IPS DF 6.9 (cell line): Measurements from ENCODE around the gene GDF10.

Experiments used
- DNase-seq: peaks from one replicate; pipeline ENCODE4 v3.0.0-alpha.2; 2013; ENCODE audit warnings: low read depth, low spot score
- H3K27ac ChIP-seq: one replicate; pipeline ENCODE4 v1.5.1; 2013; ENCODE audit warnings: low read length, control low read depth
- H3K27me3 ChIP-seq: 2 replicates; pipeline ENCODE4 v1.6.1; 2013; ENCODE audit warnings: mild to moderate bottlenecking, low read length; ENCODE audit not compliant: control insufficient read depth, insufficient read depth
- H3K36me3 ChIP-seq: 2 replicates; pipeline ENCODE4 v1.6.1; 2013; ENCODE audit warnings: low read length; ENCODE audit not compliant: control insufficient read depth, insufficient read depth
- H3K4me1 ChIP-seq: 2 replicates; pipeline ENCODE4 v1.6.1; 2013; ENCODE audit warnings: low read length; ENCODE audit not compliant: control insufficient read depth, insufficient read depth
- H3K4me3 ChIP-seq: 2 replicates; pipeline ENCODE4 v1.5.1; 2013; ENCODE audit warnings: mild to moderate bottlenecking, low read length
- H3K9me3 ChIP-seq: 2 replicates; pipeline ENCODE4 v1.6.1; 2013; ENCODE audit warnings: low read length, inconsistent platforms; ENCODE audit not compliant: control insufficient read depth, insufficient read depth
- WGBS: extraction: QIAGEN DNeasy Blood & Tissue Kit; methylation state at CpG from one replicate; pipeline ENCODE4 v1.1.7; 2013; ENCODE audit warnings: mixed read lengths, missing lambda C conversion rate; ENCODE audit not compliant: insufficient read length, insufficient coverage; 5-methylcytosine and 5-hydroxymethylcytosine counted together

GDF10 gene

DNA sequence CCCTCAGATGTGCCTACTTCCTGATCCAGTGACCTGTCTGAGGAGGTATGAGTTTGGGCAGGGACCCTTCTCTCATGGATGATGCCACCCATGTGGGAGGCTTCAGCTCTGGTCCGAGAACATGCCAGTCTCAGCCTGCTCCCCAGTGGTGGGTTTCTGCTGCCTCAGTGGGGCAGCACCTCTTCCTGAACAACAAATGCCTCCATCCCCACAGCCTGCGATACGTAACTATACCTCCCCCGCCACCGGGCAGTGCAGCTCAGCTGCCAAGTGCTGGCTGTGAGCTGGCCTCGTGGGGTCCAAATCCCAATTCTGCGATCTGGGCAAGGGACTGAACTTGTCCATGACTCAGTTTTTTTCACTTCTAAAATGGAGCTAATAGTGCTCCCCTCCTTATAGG is 3.1 kb downstream of the GDF10 start:
- Histone ChIP-seq H3K4me3 (no peak overlapping the region), H3K27me3 (peaks cover 19% of the 10 kb centered on the region), H3K27ac (no peak overlapping the region), H3K9me3 (no peaks in the 10 kb centered on the region), H3K4me1 (no peaks in the 10 kb centered on the region), H3K36me3 (no peaks in the 10 kb centered on the region)
- DNase-seq = no peak
- no CpG with 5 or more reads among the region's 7 CpGs for WGBS

DNA sequence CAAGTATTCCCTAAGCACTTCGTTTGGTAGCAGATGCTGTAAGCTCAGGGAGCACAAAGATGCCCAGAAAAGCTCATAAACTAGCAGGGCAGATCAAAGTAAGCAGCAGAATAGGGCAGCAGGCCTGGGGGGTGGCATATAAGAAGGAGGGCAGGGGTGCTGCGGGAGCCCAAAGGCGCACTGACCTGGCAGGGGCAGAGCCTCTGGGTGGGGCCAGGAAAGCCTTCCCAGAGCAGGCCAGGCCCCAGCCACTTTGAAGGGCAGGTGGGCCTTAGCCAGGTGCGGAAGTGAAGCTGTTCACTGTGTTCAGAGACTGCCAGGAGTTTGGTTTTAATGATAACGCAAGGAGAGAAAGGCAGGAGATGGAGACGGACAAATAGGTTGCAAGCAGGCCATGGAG is 3.9 kb downstream of the GDF10 start:
- Histone ChIP-seq H3K27ac (no peak overlapping the region), H3K4me3 (no peak overlapping the region), H3K27me3 (peaks cover 19% of the 10 kb centered on the region), H3K36me3 (no peaks in the 10 kb centered on the region), H3K4me1 (no peaks in the 10 kb centered on the region), H3K9me3 (no peaks in the 10 kb centered on the region)
- no peak for DNase-seq
- WGBS = no CpG with 5 or more reads among the region's 6 CpGs

DNA sequence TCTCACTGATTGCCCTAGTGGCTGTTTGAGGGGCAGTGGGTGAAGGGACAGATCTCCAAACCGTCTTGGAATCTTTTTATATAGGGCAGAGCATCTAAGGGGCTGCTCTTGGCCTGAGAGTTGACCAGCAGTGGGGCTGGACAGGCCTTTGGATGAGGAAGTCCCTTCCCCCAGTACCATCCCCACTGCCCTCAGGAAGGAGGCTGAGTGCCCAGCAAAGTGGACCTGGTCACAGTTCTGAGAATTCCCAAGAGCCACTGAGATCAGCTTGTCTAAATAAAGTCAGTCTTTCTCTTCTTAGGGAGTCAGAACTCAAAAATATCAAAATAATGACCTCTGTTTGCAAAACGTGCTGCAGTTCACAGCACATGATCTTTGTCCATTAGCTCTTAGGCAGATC is 5.6 kb downstream of the GDF10 start:
- H3K27ac ChIP-seq = no peak overlapping the region
- WGBS = no CpG with 5 or more reads among the region's 2 CpGs
- H3K9me3 ChIP-seq = no peaks in the 10 kb centered on the region
- DNase-seq = no peak
- H3K4me3 ChIP-seq = no peak overlapping the region
- peaks cover 14% of the 10 kb centered on the region for H3K27me3 ChIP-seq
- H3K36me3 ChIP-seq = no peaks in the 10 kb centered on the region
- H3K4me1 ChIP-seq = no peaks in the 10 kb centered on the region

DNA sequence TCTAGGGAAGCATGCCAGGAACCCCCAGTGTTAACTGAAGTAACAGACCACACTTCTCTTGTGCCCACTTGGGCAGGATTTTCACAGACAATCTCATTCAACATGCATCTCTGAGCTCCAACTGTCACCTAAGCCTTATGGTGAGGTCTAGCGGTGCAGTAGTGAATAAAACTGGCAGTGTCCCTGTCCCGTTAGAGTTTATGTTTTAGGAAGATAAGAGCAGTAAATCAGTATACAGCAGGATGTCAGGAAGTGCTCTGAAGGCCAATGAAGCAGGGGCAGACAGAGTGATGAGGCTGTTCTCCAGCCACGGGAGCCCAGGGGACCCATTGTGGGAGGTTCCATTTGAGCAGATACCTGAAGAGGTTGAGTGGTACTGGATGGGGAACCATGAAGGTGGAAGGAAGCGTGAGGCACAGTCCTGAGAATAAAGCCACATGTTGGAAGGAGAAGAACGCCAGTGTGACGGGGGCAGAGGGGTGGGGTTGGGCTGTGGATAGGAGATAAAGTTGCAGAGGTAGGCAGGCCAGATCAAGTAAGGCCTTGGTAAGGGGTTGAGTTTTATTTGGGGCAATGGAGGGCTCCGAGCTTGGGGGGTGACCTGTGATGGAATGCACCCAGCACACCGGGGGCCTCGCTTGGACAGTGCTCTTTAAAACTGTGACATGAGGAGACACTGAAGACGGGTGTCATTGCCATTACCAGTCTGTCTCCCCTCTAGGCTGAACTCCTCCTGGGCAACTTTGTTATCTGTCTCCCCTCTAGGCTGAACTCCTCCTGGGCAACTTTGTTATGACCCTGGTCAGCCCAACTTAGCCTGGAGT is 6.6 kb downstream of the GDF10 start:
- Histone ChIP-seq H3K4me1 (no peaks in the 10 kb centered on the region), H3K36me3 (no peaks in the 10 kb centered on the region), H3K27me3 (peaks cover 4% of the 10 kb centered on the region), H3K4me3 (no peak overlapping the region), H3K9me3 (no peaks in the 10 kb centered on the region), H3K27ac (no peak overlapping the region)
- no CpG with 5 or more reads among the region's 10 CpGs for WGBS
- DNase-seq = no peak

DNA sequence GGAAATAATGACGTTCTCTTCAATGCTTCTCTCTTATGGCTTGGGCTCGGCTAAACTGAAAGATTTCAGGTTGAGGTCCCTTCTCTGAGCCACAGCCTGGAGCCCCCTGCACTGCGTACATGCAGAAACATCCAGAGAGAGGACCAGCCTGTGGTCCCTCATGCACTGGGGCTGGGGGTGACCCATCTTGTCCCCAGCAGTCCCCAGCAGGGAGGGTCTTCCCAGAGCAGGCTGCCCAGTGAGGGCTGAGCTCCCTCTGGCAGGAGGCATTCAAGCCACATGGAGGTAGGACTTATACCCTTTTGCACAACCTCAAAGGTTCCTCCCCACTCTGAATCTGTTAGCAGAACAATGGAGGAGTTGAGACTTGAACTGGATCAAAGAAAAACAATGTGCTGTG is 7.4 kb downstream of the GDF10 start:
- WGBS = no CpG with 5 or more reads among the region's 3 CpGs

DNA sequence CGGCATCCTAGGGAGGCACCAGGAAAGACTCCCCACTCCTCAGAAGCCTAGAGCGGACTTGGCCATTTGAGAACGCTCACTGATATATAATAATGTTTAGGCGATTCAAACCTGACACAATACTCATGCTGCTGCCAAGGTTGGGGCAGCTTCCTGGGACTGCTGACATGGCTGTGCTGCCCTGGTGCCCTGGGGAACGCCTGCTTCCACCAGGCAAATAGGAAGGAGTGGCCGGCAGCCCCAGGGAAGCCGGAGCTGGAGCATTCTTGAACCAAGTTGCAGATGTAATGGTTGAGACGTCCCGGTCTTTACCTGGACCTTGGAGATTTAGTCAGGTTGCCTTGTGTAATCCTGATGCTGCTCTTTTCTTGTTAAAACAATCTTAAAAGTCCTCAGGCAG is 8.8 kb downstream of the GDF10 start:
- no peak for DNase-seq
- no peak overlapping the region for H3K27ac ChIP-seq
- H3K4me1 ChIP-seq = no peaks in the 10 kb centered on the region
- no peak overlapping the region for H3K4me3 ChIP-seq
- WGBS = no CpG with 5 or more reads among the region's 9 CpGs
- H3K36me3 ChIP-seq = no peaks in the 10 kb centered on the region
- H3K27me3 ChIP-seq = no peaks in the 10 kb centered on the region
- no peaks in the 10 kb centered on the region for H3K9me3 ChIP-seq

More for the DNA sequence above, 7.4 kb downstream of the GDF10 start:
- Histone ChIP-seq H3K27me3 (peaks cover 4% of the 10 kb centered on the region), H3K9me3 (no peaks in the 10 kb centered on the region), H3K4me1 (no peaks in the 10 kb centered on the region), H3K36me3 (no peaks in the 10 kb centered on the region), H3K4me3 (no peak overlapping the region), H3K27ac (no peak overlapping the region)
- DNase-seq = no peak

DNA sequence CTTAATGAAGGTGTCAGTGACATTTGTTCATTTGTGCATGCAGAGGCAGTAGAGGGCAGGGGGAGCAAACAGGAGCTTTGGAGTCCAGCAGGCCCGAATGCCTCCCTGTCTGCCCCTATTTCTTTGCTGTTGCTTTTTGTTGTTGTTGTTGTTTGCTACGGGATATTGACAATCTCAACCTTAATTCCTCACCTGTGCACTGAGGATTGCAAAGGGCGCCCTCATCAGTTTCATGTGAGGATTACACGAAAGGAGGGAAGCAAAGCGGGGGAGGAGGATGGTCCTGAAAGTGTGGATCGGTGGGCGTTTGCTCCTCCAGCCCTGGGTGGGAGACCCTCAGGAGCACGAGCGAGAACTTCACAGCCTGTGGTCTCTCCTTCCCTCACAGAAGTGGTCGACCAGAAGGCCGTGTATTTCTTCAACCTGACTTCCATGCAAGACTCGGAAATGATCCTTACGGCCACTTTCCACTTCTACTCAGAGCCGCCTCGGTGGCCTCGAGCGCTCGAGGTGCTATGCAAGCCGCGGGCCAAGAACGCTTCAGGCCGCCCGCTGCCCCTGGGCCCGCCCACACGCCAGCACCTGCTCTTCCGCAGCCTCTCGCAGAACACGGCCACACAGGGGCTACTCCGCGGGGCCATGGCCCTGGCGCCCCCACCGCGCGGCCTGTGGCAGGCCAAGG is 9.6 kb downstream of the GDF10 start:
- no peak for DNase-seq
- no peak overlapping the region for H3K4me3 ChIP-seq
- no peaks in the 10 kb centered on the region for H3K27me3 ChIP-seq
- H3K27ac ChIP-seq = no peak overlapping the region
- no peaks in the 10 kb centered on the region for H3K4me1 ChIP-seq
- no peaks in the 10 kb centered on the region for H3K9me3 ChIP-seq
- H3K36me3 ChIP-seq = no peaks in the 10 kb centered on the region
- WGBS = no CpG with 5 or more reads among the region's 34 CpGs

DNA sequence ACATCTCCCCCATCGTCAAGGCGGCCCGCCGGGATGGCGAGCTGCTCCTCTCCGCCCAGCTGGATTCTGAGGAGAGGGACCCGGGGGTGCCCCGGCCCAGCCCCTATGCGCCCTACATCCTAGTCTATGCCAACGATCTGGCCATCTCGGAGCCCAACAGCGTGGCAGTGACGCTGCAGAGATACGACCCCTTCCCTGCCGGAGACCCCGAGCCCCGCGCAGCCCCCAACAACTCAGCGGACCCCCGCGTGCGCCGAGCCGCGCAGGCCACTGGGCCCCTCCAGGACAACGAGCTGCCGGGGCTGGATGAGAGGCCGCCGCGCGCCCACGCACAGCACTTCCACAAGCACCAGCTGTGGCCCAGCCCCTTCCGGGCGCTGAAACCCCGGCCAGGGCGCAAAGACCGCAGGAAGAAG is 10.1 kb downstream of the GDF10 start:
- no peaks in the 10 kb centered on the region for H3K27me3 ChIP-seq
- H3K27ac ChIP-seq = no peak overlapping the region
- WGBS = no CpG with 5 or more reads among the region's 37 CpGs
- no peaks in the 10 kb centered on the region for H3K9me3 ChIP-seq
- H3K36me3 ChIP-seq = no peaks in the 10 kb centered on the region
- H3K4me3 ChIP-seq = no peak overlapping the region
- no peaks in the 10 kb centered on the region for H3K4me1 ChIP-seq
- DNase-seq = no peak

DNA sequence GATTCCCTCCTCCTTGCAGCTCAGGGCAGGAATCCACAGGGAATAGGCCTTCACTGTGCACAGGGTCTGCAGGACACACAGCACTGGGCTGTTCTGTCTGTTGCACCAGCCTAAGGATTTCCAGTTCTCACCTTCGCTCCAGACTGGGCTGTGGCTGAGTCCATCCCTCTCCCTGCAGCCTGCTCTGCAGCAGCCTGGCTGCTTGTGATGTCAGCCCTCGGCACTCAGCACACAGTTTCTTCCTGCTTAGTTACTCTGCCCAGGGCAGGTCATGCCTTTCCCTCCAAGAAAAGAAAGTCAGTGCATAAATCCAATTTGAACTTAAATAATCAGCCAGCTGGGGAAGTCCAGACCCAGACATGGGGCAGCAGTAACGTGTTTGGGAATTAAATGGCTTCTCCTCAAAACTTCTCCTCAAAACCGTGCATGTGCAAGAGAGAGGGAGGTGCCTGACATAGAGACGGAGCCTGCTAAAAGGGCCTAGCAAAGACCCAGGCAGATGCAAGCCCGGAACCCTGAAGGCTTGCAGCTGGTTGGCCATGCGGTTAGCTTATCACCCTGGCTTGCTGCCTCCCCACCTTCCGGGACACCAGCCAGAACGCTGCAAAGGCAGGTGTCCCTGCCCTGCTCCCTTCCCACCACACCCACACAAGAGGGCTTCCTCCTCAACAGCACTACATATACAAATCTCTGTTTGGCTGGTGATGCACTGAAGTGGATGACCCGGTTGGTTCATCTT is 11.4 kb downstream of the GDF10 start:
- H3K27me3 ChIP-seq = no peaks in the 10 kb centered on the region
- no CpG with 5 or more reads among the region's 10 CpGs for WGBS
- no peaks in the 10 kb centered on the region for H3K36me3 ChIP-seq
- no peak overlapping the region for H3K27ac ChIP-seq
- no peaks in the 10 kb centered on the region for H3K4me1 ChIP-seq
- no peak overlapping the region for H3K4me3 ChIP-seq
- no peaks in the 10 kb centered on the region for H3K9me3 ChIP-seq
- DNase-seq = no peak

DNA sequence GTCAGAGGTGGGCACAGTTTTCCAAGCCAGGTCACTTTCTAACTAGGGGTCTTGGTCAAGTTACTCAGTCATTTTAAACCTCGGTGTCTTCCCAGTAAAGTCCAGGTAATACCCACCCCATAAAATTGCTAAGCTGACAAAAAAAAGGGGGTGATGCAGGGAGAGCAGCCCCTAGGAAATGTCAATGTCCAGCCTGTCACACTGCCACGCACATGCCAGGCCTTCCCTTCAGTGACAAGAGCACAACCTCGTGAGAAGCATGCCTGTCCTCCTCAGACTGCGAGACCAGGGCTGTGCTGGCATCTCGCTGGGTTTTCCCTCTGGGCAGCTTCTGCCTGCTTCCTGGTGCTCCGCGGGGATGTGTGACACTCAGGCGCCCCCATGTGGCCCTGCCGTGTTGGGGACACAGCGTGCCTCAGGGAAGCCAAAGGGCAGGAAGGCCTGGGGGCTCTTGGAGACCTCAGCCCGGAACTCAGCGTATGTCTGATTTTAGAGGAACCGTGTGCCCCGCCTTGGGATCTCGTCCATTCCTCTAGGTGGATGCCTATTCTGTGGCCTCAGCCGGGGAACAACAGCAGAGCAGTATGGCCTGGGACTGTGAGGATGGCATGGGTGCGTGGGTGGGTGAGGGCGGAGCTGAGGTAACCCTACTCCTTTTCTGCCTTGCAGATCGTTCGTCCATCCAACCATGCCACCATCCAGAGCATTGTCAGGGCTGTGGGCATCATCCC is 12.1 kb downstream of the GDF10 start:
- no peaks in the 10 kb centered on the region for H3K36me3 ChIP-seq
- no CpG with 5 or more reads among the region's 20 CpGs for WGBS
- no peaks in the 10 kb centered on the region for H3K9me3 ChIP-seq
- no peaks in the 10 kb centered on the region for H3K27me3 ChIP-seq
- H3K4me3 ChIP-seq = no peak overlapping the region
- H3K4me1 ChIP-seq = no peaks in the 10 kb centered on the region
- no peak overlapping the region for H3K27ac ChIP-seq
- peak; percentile 39 for DNase-seq
